Right lobe of liver (tissue), 4 donors: ENCODE results near the gene TRAPPC12.

ENCODE experiments used
- POLR2A ChIP-seq: fragments of 450-650 bp; IDR thresholded peaks from one replicate; pipeline ENCODE4 v1.6.1; 2017; ENCODE audit warnings: antibody characterized with exemption, mild to moderate bottlenecking
- TF ChIP-seq, protein P1 (sequence below), 4 donors: fragments of 200-600 bp in 3 of 4; fragments of 450-650 bp in 1 of 4; IDR thresholded peaks; one replicate each; pipeline versions ENCODE4 v1.5.1 to v1.8.0; 2016 to 2022; ENCODE audit warnings: antibody characterized with exemption in 4 of 4, mild to moderate bottlenecking in 2 of 4
- donor health status: DM: no; HTN: no; CAD: no.
- donor health status: DM: no; HTN: no; CAD: no.
- donor health status: DM: no; HTN: yes; CAD: no.

DNA sequence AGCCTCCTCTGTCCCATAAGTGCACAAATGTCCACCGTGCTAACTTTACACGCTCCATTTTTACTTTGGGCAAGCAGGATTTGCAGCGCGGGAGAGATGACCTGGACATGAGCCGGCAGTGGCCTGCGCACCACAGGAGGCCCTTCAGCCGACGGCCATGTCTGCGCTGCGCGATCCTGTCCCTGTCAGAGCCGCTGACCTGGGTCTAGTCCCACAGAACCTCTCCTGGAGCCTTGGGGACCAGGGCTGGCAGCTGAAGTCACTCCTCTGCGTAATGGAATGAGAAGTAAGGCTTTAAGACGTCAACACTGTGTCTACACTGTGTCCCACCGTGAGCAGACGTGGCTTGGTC is 110.2 kb downstream of the TRAPPC12 start:
- TF ChIP-seq, protein P1, sequence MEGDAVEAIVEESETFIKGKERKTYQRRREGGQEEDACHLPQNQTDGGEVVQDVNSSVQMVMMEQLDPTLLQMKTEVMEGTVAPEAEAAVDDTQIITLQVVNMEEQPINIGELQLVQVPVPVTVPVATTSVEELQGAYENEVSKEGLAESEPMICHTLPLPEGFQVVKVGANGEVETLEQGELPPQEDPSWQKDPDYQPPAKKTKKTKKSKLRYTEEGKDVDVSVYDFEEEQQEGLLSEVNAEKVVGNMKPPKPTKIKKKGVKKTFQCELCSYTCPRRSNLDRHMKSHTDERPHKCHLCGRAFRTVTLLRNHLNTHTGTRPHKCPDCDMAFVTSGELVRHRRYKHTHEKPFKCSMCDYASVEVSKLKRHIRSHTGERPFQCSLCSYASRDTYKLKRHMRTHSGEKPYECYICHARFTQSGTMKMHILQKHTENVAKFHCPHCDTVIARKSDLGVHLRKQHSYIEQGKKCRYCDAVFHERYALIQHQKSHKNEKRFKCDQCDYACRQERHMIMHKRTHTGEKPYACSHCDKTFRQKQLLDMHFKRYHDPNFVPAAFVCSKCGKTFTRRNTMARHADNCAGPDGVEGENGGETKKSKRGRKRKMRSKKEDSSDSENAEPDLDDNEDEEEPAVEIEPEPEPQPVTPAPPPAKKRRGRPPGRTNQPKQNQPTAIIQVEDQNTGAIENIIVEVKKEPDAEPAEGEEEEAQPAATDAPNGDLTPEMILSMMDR (IDR thresholded peaks at IDR 0.05), result no peak
- no peak for TF ChIP-seq POLR2A
